ENCODE data around the gene B3GLCT.
"Not testable (repeated sequence)": the region's sequence is repeated elsewhere in the genome, so short reads cannot be mapped to it uniquely, and the experiment has no call there.

B3GLCT gene

DNA sequence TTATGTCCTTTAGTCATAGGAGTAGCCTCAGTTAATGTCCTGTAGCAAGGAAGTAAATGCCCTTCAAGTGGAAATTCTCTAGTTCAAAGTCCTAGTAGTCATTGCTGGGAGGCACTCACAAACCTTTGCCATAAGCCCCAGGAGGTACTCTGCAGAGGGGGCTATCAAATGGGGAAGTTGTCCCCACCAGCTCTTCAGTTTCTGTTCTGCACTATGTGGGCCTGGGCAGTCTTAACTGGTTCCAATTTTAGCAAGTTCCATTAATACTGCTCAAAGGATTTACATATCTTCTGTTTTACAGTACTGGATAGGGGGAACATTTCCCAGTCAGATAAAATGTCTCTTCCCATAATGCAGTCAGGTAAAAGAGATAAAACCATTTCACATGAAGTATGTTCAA lies 101.3 kb downstream of the B3GLCT start:
- no peak for DNase-seq

GRCh38 chr13:31310356-31310755 lies 110.6 kb downstream of the B3GLCT start:
- DNase-seq, result no peak

- no peak for DNase-seq
These were observed 111.0 kb downstream of the B3GLCT start for GRCh38 chr13:31310786-31311185.

GRCh38 chr13:31311921-31312320 lies 112.1 kb downstream of the B3GLCT start:
- no peak for DNase-seq

DNA sequence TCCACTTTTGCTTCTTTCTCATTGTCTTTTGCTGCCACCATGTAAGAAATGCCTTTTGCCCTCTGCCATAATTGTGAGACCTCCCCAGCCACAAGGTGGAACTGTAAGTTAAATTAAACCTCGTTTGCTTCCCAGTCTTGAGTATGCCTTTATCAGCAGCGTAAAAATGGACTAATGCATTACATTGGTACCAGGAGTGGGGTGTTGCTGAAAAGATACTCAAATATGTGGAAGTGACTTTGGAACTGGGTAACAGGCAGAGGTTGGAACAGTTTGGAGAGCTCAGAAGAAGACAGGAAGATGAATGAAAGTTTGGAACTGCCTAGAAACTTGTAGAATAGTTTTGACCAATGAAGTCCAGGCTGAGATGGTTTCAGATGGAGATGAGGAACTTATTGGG lies 115.2 kb downstream of the B3GLCT start:
- no peak for DNase-seq

GRCh38 chr13:31320946-31321345 lies 121.2 kb downstream of the B3GLCT start:
- no peak for DNase-seq

- no peak for DNase-seq
These were observed 121.7 kb downstream of the B3GLCT start for GRCh38 chr13:31321457-31321856.

DNA sequence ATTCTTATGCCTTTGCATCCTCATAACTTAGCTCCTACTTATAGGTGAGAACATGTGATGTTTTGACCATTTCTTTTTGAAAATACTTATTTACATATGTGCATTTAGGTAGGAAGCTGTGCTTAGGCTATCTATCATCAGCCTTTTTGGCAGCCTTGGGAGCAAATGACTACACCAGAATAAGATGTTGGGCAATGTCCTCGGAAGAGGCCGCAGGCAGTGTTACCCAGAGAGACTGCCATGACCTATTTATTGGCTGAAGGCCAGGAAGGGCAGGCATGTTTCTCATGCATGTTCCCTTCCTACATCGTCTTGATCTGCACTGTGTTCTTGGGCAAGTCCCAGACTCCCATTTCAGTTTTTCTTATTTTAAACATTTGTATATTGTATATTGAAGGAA lies 122.3 kb downstream of the B3GLCT start:
- no peak for DNase-seq

DNA sequence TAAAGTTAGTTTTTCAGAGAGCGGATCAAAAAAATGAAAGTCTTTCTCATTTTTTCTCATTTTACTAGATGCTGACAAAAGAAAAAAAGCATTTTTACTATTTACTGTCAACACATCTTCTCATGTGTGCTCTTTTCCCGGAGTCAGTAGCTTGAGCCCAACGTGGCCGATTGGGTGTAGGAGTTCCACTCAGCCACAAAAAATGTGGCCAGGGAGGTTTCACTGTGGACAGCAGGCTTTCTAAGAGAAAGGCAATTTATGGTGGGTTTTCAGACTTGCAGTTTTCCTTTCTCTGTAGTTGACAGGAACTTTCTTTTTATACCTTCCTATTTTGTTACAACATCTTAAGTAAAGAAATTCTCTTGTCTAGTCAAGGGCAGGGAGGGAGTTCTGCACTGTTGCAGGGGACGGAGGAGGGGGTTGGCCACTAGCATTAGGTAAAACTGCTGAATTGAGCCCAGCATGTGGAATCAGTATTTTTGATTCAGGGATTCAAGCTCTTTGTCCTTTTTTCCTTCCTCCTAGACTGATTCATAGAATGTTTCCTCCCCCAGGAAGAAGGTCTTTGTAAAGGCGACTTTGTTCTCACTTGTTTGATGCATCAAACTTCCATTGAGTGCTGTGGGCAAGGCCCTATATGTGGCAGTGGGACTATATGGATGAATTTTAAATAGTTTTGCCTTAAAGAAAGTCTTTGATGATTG lies 123.1 kb downstream of the B3GLCT start:
- no peak for DNase-seq

- DNase-seq, result no peak
These were observed 127.5 kb downstream of the B3GLCT start for GRCh38 chr13:31327182-31327860.

DNA sequence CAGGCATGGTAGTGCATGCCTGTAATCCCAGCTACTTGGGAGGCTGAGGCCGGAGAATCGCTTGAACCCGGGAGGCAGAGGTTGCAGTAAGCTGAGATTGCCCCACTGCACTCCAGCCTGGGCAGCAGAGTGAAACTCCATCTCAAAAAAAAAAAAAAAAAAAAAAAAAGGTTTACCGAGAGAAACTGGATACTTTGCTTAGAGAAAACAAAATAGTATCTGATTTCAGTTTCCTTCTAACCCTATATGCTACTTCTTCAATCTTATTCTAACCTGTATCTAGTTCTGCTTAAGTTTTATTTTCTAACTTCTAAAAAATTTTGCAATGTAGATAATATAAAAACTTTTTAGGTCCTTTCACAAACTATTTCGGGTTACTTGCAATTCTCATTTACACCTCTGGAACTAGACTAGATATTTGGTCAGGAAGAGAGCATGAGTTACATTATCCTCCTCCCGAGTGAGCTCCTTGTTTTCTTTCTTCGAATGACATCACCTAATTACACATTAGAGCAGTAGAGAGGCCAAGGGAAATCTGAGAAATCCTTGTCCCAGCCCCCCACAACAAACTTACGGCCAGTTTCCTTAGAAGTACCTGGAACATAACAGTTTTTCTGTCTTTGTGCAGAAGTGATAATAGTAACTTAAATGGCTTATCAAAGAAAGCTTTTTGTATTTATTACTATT lies 128.9 kb downstream of the B3GLCT start:
- no peak for DNase-seq

DNA sequence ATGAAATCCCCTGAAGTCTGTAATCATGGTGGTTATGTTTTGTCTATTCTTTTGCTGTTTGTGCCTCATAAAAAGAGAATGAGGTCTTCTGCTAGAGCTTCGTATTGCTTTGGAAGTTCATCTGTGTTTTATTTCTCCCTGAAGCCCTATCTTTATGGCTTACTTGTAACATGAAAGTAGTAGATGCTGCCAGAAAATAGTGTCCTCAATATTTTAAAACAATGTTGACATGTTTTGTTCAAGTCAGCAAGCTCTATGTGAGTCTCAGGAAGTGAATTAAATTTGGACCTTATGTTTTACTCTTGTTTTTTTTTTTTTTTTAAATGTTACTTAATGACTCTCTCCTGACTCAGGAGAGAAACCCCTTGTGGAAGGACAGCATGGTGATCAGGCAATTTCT lies 130.5 kb downstream of the B3GLCT start:
- no peak for DNase-seq

GRCh38 chr13:31331068-31331467 lies 131.3 kb downstream of the B3GLCT start:
- DNase-seq, result no peak

- no peak for DNase-seq
These were observed 134.8 kb downstream of the B3GLCT start for GRCh38 chr13:31334547-31334946.

DNA sequence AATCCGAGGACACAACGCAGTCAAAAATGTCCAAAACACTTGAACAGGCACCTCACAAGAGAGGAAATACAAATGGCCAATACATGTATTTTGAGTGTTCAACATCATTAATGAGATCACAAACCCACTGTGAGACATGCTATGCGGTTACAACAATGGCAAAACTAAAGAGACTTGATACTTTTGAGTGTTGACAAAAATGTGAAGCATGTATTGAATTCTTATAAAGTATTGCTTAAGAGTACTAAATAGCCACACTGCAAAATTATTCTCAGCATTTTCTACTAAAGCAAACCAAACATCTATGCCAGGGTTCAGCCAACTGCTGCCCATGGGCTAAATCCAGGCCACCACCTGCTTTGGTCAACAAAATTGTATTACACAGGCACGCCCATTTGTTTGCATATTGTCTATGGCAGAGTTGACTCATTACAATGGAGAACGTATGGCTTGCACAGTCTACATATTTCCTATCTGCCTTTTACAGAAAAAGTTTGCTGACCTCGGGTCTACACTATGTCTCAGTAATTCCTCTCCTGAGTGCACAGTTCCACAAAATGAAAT lies 135.3 kb downstream of the B3GLCT start:
- DNase-seq, result no peak

- DNase-seq, result not testable (repeated sequence)
These were observed 139.8 kb downstream of the B3GLCT start for GRCh38 chr13:31339616-31340015.

DNA sequence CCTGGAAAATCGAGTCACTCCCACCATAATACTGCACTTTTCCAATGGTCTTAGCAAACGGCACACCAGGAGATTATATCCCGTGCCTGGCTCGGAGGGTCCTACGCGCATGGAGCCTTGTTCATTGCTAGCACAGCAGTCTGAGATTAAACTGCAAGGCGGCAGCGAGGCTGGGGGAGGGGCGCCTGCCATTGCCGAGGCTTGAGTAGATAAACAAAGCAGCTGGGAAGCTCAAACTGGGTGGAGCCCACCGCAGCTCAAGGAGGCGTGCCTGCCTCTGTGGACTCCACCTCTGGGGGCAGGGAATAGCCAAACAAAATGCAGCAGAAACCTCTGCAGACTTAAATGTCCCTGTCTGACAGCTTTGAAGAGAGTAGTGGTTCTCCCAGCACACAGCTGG lies 141.1 kb downstream of the B3GLCT start:
- DNase-seq, result not testable (repeated sequence)

GRCh38 chr13:31346891-31347290 lies 147.1 kb downstream of the B3GLCT start:
- no peak for DNase-seq

- DNase-seq, result no peak
These were observed 149.4 kb downstream of the B3GLCT start for GRCh38 chr13:31349156-31349555.

DNA sequence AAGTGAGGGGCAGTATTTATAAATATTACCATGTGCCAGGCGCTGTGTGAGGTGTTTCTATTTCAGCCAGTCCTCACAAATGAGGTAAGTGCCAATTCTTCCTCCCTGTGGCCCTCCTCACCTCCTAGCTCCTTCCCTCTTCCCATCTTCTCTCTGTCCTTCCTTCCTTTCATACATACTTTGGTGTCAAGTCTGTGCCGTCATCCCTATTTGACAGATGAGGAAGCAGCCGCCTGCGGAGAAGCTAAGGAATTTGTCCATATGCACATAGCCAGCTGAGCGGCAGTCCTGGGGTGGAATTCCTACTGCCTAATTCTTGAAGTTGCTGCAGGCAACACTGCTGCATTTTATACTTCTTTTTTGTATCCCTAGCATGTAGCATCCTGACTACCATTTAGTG lies 150.8 kb downstream of the B3GLCT start:
- DNase-seq, result no peak

DNA sequence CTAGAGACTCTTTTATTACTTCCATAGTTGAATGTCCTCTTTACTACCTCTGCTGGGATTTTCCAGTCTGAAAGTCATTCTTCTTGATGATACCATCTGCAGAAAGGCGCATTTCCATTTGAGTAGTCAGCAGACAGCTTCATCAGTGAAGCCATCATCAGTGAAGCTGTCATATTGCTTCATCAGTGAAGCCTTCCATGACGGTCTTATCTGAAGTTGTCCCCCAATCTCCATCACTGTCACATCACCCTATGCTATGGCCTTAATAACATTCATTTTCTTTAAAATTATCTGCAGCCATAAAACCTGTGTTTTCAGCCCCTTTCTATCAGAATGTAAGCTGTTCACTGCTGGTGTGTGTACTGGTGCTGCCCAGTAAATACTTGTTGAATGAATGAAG lies 151.6 kb downstream of the B3GLCT start:
- DNase-seq, result no peak

GRCh38 chr13:31352467-31352866 lies 152.7 kb downstream of the B3GLCT start:
- no peak for DNase-seq

DNA sequence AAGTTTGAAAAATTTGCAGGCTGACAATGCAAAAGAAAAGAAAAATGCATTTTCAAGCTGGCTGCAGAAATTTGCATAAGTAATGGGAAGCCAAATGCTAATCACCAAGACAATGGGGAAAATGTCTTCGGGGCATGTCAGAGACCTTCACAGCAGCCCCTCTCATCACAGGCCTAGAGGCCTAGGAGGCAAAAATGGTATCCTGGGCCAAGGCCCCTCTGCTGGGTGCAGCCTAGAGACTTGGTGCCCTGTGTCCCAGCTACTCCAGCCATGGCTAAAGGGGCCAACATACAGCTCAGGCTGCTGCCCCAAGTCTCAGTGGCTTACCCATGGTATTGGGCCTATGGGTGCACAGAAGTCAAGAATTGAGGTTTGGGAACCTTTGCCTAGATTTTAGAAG lies 155.2 kb downstream of the B3GLCT start:
- no peak for DNase-seq

GRCh38 chr13:31356991-31357390 lies 157.2 kb downstream of the B3GLCT start:
- DNase-seq, result no peak
